Transverse colon (tissue), 4 donors: ENCODE results near the gene TMEM130.

Experiments used
- CTCF ChIP-seq, 5 experiments: fragments of 200-600 bp in 3 of 5; fragments of 450-650 bp in 2 of 5; sonication (generic) in 3 of 5; IDR thresholded peaks; 1 replicate in 2 of 5; 2 replicates in 3 of 5; pipeline ENCODE4 v1.5.1; 2016 to 2017; ENCODE audit warnings: antibody characterized with exemption in 5 of 5, inconsistent platforms in 3 of 5, mild to moderate bottlenecking in 2 of 5, moderate library complexity in 1 of 5
- EP300 ChIP-seq: sonication (generic); formaldehyde crosslinking; IDR thresholded peaks from one replicate; pipeline ENCODE4 v1.6.1; 2017; ENCODE audit warnings: antibody characterized with exemption, low read depth
- POLR2A ChIP-seq: fragments of 450-650 bp; IDR thresholded peaks from one replicate; pipeline ENCODE4 v1.6.1; 2016; ENCODE audit warnings: antibody characterized with exemption, mild to moderate bottlenecking, moderate library complexity
- POLR2AphosphoS5 ChIP-seq, 3 donors: sonication (generic); formaldehyde crosslinking; IDR thresholded peaks; one replicate each; pipeline ENCODE4 v1.6.1; 2016; ENCODE audit warnings: antibody characterized with exemption in 3 of 3

GRCh38 chr7:98911916-98912315, 42.1 kb upstream of the TMEM130 start:
- no peak for TF ChIP-seq CTCF (IDR thresholded peaks at IDR 0.05)
- no peak for TF ChIP-seq POLR2A
- no peak for TF ChIP-seq EP300
- TF ChIP-seq POLR2AphosphoS5 (IDR thresholded peaks at IDR 0.05), result no peak
